ENCODE results near the gene CEP135.

- TF ChIP-seq EZH2phosphoT487 (IDR thresholded peaks at IDR 0.05; ENCODE audit: borderline replicate concordance, low read length) (no peak), CTCF (conservative IDR thresholded peaks at IDR 0.05; ENCODE audit: low read depth, low read length) (no peak)
Measured at GRCh38 chr4:56007154-56007553, 58.4 kb downstream of the CEP135 start.

Data from PC-3 (cell line).